ENCODE measurements around the gene MAN1C1. TPM values are rescaled to one million over a fixed set of nuclear protein-coding genes. Genes with fewer than 3 reads are reported as not detected.
A peak's percentile ranks its signal among the peaks of the same experiment; 100 is the strongest.

The MAN1C1 gene
- polyA plus RNA-seq, 1 of the 3 experiments (the other 2 are of a cell fraction): 0.20 TPM

GRCh38 chr1:25809283-25809926 lies 192.8 kb downstream of the MAN1C1 start:
- no peaks in the 10 kb centered on the region for H3K79me2 ChIP-seq (ENCODE audit: insufficient read depth)
- TF ChIP-seq MXI1 (IDR thresholded peaks at IDR 0.05; ENCODE audit: low read depth, low read length) (no peak), SMC3 (IDR thresholded peaks at IDR 0.05; ENCODE audit: low read depth, low read length) (no peak), SIN3A (IDR thresholded peaks at IDR 0.05; ENCODE audit: borderline replicate concordance, low read depth, low read length) (no peak), TCF12 (IDR thresholded peaks at IDR 0.05) (no peak), YY1 (IDR thresholded peaks at IDR 0.05; ENCODE audit: low read depth) (no peak), CTCF (IDR thresholded peaks at IDR 0.05) (no peak), GATA2 (CRISPR knock-in tag; IDR thresholded peaks at IDR 0.05) (no peak), RCOR1 (IDR thresholded peaks at IDR 0.05; ENCODE audit: low read length) (no peak), TAF1 (IDR thresholded peaks at IDR 0.05; ENCODE audit: borderline replicate concordance, low read depth, low read length) (no peak), NFIC (IDR thresholded peaks at IDR 0.05; ENCODE audit: borderline replicate concordance) (no peak)
- TF ChIP-seq, protein P1, sequence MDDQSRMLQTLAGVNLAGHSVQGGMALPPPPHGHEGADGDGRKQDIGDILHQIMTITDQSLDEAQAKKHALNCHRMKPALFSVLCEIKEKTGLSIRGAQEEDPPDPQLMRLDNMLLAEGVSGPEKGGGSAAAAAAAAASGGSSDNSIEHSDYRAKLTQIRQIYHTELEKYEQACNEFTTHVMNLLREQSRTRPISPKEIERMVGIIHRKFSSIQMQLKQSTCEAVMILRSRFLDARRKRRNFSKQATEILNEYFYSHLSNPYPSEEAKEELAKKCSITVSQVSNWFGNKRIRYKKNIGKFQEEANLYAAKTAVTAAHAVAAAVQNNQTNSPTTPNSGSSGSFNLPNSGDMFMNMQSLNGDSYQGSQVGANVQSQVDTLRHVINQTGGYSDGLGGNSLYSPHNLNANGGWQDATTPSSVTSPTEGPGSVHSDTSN (IDR thresholded peaks at IDR 0.05): no peak
- H3K27ac ChIP-seq (ENCODE audit: low read depth in 2 of 2, low read length in 1 of 2): no peak overlapping the region
- no peaks in the 10 kb centered on the region for H3F3A ChIP-seq (replicated peaks; ENCODE audit: insufficient read depth)
- WGBS (ENCODE audit: low lambda C conversion rate): 92% methylated on average over 14 of the region's 18 CpGs
- CTCF ChIA-PET: interaction anchor here (0.7 to 4.7 kb wide), 15 partner anchors 9 to 328 kb away, joined by 3 to 76 read pairs (median 6); partner anchors contain the start of genes LDLRAP1, MTFR1L and SELENON
- H3K9ac ChIP-seq: no peak overlapping the region
- H3K9me3 ChIP-seq: no peaks in the 10 kb centered on the region
- DNase-seq: no peak
- H3K36me3 ChIP-seq (replicated peaks in 1 of 2; ENCODE audit: control insufficient read depth in 1 of 2, insufficient read depth in 2 of 2, low read length in 1 of 2): peaks cover 3 to 50% of the 10 kb centered on the region in 2 experiments
- POLR2A ChIA-PET: interaction anchor here (1.0 to 1.2 kb wide), 2 partner anchors 10 to 198 kb away, joined by 4 read pairs; partner anchors contain the start of gene SELENON
- no peak overlapping the region for H3K4me2 ChIP-seq
- H4K20me1 ChIP-seq (ENCODE audit: insufficient read depth): no peaks in the 10 kb centered on the region
- no peaks in the 10 kb centered on the region for H3K9me2 ChIP-seq
- H3K4me3 ChIP-seq (ENCODE audit: low read depth in 2 of 2, low read length in 1 of 2): no peak overlapping the region
- H3K4me1 ChIP-seq (ENCODE audit: control insufficient read depth in 1 of 2, insufficient read depth in 2 of 2, low read depth in 1 of 2, low read length in 1 of 2): peaks cover 0 to 24% of the 10 kb centered on the region in 2 experiments; a peak in 1 of 4 replicates
- no peak overlapping the region for H2AFZ ChIP-seq (ENCODE audit: low read depth)
- no peaks in the 10 kb centered on the region for H3K27me3 ChIP-seq (ENCODE audit: insufficient read depth)

- TF ChIP-seq SIN3A (IDR thresholded peaks at IDR 0.05; ENCODE audit: borderline replicate concordance, low read depth, low read length) (no peak), RAD21 (IDR thresholded peaks at IDR 0.05; ENCODE audit: low read length) (peak; percentile 35)
- H3K9me3 ChIP-seq: no peaks in the 10 kb centered on the region
- no peaks in the 10 kb centered on the region for H3K9me2 ChIP-seq
- H4K20me1 ChIP-seq (ENCODE audit: insufficient read depth): no peaks in the 10 kb centered on the region
- no peak overlapping the region for H3K9ac ChIP-seq
- H3K4me3 ChIP-seq (ENCODE audit: low read depth in 2 of 2, low read length in 1 of 2): no peak overlapping the region
- H3F3A ChIP-seq (replicated peaks; ENCODE audit: insufficient read depth): no peaks in the 10 kb centered on the region
- no peak overlapping the region for H3K4me2 ChIP-seq
- ChIA-PET CTCF (interaction anchor here (0.7 to 4.7 kb wide), 22 partner anchors 9 to 328 kb away, joined by 3 to 76 read pairs (median 6); partner anchors contain the start of genes LDLRAP1, MTFR1L and SELENON), POLR2A (interaction anchor here (0.7 to 1.2 kb wide), 3 partner anchors 9 to 198 kb away, joined by 3 to 4 read pairs (median 4); partner anchors contain the start of genes MTFR1L and SELENON)
- peaks cover 0 to 23% of the 10 kb centered on the region in 2 experiments; a peak in 1 of 4 replicates for H3K4me1 ChIP-seq (ENCODE audit: control insufficient read depth in 1 of 2, insufficient read depth in 2 of 2, low read depth in 1 of 2, low read length in 1 of 2)
- 40% methylated on average over 1 of the region's 7 CpGs for WGBS (ENCODE audit: low lambda C conversion rate)
- peaks cover 3 to 49% of the 10 kb centered on the region in 2 experiments for H3K36me3 ChIP-seq (replicated peaks in 1 of 2; ENCODE audit: control insufficient read depth in 1 of 2, insufficient read depth in 2 of 2, low read length in 1 of 2)
- 0 out of 4 replicates have a peak overlapping the region, but pooled peaks of 1 of the 2 experiments have one; percentile 8 for H3K27ac ChIP-seq (ENCODE audit: low read depth in 2 of 2, low read length in 1 of 2)
- H2AFZ ChIP-seq (ENCODE audit: low read depth): no peak overlapping the region
- H3K79me2 ChIP-seq (ENCODE audit: insufficient read depth): no peaks in the 10 kb centered on the region
- H3K27me3 ChIP-seq (ENCODE audit: insufficient read depth): no peaks in the 10 kb centered on the region
- DNase-seq: no peak
Observed at GRCh38 chr1:25809929-25810328, 193.3 kb downstream of the MAN1C1 start.
